NK-92 treated with Interleukin-12 subunit alpha and Interleukin-12 subunit beta, amount 100 ng/mL, for 24 hours (cell line): ENCODE measurements around the gene NRDE2.
"Not testable (repeated sequence)": the region's sequence is repeated elsewhere in the genome, so short reads cannot be mapped to it uniquely, and the experiment has no call there.

Experiments used
- DNase-seq: peaks from one replicate; lab custom pipeline; 2025; lab: John Stamatoyannopoulos, UW

NRDE2 gene

DNA sequence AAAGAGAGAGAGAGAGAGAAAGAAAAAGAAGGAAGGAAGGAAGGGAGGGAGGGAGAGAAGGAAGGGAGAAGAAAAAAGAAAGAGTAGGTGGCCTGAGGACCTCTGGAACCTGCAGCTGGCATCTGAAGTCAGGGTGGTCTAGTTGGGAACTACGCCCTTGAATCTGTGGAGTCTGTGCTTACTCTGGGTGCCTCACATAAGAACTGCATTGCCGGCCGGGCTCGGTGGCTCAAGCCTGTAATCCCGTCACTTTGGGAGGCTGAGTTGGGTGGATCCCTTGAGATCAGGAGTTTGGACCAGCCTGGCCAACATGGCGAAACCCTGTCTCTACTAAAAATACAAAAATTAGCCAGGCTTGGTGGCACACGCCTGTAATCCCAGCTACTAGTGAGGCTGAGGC is 10.0 kb upstream of the NRDE2 start:
- DNase-seq: no peak

DNA sequence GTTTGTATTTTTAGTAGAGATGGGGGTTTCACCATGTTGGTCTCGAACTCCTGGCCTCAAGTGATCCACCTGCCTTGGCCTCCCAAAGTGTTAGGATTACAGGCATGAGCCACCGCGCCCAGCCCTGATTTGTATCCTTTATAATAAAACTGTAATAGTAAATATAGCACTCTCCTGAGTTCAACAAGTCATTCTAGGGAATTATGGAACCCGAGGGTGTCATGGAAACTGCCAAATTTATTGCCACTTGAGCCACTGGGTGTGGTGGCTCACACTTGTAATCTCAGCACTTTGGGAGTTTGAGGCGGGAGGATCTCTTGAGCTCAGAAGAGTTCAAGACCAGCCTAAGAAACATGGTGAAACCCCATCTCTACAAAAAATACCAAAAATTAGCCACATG is 9.5 kb upstream of the NRDE2 start:
- not testable (repeated sequence) for DNase-seq

DNA sequence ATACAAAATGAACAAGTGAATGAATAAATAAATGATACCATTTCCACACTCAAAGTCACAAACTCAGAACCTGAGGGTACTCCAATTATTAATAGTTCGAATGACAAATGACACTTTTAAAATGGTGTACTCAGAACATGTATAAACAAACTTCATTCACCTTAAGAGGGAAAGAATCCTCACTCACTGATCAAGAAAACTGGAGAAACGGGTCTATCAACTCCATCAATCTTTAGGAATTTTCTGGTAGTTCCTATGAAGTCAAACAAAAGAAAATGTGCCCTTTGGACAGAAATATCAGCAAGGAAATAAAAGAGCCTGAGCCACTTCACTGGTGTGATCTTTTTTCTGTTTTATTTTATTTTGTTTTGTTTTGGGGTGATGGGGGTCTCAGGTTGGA is 5.2 kb upstream of the NRDE2 start:
- DNase-seq: no peak

DNA sequence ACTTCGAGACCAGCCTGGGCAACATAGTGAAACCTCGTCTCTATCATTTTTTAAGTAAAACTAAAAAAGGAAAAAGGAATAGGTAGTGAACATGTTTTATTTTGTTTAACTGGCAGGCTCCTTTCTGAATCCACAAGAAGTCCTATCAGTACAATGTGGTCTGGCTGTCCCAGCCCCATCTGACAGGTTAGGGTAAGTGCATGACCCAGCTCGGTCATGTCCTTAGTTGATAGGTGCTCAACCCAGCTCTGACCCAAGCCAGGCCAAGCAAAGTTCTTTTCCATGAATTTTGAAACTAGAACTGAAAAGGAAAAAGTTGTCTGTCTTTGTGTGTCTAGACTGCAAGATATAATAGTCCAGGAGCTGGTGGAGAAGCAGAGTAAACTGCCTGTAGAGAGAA is 4.7 kb upstream of the NRDE2 start:
- DNase-seq: no peak

DNA sequence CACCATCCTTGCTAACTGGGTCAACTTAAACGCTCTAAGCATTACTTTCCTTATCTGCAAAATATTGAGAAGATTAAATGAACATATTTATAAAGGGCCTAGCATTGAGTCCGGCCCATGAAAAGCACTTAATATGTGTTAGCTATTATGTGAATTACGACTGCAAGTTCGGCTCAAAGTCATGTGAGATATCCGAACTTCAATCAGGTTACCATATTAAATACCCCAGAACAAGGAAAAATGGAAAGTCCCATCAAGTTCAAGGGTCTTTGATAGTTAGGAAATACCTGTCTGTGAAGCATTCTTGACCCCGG is 487 bp upstream of the NRDE2 start:
- no peak for DNase-seq

DNA sequence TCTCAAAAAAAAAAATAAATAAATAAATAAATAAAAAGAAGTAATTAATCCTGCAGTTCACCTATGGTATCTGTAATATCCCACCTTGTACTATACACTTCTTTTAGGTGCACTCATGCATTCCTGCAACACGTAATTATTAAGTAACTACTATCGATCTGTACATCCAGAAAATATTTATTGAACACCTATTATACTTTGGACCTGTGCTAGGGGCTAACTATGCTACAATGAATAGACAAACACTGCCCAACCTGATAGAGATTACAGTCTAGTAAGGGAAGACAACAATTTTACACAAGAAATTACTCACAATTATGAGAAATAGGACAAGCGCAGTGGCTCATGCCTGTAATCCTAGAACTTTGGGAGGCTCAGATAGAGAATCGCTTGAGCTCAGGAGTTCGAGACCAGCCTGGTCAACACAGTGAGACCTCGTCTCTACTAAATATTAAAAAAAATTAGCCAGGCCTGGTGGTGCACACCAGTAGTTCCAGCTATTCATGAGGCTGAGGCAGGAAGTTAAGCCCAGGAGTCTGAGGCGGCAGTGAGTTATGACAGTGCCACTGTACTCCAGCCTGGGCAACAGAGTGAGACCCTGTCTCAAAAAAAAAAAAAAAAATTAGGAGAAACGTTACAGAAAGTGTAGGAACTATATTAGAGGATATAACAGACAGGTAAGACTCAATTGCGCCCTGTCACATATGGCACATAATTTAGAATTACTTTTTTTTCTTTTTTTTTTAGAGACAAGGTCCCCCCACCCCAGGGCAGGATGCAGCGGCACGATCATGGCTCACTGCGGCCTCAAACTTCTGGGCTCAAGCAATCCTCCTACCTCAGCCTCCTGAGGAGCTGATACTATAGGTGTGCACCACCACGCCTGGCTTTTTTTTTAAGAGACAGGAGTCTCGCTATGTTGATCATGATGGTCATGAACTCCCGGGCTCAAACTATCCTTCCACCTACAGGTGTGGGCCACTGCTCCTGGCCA is 1.2 kb downstream of the NRDE2 start:
- DNase-seq: no peak

- no peak for DNase-seq
Observed at GRCh38 chr14:90321891-90322290, 9.8 kb downstream of the NRDE2 start.

DNA sequence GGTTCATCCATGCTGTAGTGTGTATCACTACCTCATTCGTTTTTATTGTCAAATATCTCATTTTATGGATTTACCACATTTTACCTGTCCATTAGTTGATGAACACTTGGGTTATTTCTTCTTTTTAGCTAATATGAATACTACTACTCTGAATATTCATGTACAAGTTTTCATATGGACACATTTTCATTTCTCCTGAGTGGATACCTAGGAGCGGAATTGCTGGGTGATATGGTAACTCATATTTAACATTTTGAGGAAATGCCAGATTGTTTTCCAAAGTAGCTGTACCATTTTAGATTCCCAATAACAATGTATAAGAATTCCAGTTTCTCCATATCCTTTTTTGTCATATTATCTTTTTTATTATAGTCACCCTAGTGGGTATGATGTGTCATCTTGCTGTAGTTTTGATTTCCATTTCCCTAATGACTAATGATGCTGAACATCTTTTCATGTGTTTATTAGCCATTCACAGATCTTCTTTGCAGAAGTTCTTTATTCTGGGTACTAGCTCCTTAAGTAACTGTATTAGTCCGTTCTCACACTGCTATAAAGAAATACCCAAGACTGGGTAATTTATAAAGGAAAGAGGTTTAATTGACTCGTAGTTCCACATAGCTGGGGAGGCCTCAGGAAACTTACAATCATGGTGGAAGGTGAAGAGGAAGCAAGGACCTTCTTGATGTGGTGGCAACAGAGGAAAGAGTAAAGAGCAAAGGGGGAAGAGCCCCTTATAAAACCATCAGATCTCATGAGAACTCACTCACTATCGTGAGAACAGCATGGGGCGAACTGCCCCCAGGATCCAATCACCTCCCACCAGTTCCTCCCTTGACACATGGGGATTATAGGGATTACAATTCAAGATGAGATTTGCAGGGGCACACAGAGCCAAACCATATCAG is 11.9 kb downstream of the NRDE2 start:
- no peak for DNase-seq

- no peak for DNase-seq
Observed at GRCh38 chr14:90319173-90319572, 12.6 kb downstream of the NRDE2 start.

DNA sequence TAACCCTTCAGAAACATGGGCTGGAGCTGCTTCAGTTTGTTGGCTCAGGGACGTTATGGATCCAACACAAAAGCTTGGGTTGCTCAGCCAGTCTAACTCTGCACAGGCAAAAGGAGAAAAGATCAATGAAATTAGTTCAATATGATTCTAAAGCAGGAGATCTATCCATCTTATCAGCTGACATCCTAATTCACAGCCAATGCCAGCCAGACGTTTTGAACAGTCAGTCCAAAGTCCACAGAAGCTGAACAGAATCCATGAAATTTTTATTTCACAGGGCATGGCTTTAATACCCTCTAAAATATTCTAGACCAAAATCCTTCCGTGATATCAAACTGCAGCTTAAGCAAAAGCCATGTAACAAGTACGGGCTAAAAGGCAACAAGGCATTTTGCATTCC is 13.7 kb downstream of the NRDE2 start:
- DNase-seq: no peak

- DNase-seq: no peak
Observed at GRCh38 chr14:90317286-90317685, 14.5 kb downstream of the NRDE2 start.

GRCh38 chr14:90308561-90308960 is 23.2 kb downstream of the NRDE2 start:
- DNase-seq: no peak

DNA sequence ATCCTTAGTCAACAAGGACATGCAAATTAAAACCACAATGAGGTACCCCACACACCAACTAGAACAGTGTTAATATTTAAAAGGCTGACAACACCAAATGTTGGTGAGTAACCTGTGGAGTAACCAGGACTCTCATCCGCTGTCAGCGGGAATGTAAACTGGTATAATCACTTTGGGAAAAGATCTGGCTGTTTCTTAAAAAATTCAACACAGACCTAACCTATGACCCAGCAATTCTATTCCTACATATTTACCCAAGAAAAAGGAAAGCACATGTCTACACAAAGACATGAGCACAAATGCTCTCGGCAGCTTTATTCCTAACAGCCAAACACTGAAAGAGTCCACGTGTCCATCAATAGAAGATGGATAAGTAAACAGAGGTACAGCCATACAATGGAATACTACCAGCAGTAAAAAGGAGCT is 26.6 kb downstream of the NRDE2 start:
- no peak for DNase-seq

GRCh38 chr14:90304502-90304901 is 27.2 kb downstream of the NRDE2 start:
- no peak for DNase-seq

DNA sequence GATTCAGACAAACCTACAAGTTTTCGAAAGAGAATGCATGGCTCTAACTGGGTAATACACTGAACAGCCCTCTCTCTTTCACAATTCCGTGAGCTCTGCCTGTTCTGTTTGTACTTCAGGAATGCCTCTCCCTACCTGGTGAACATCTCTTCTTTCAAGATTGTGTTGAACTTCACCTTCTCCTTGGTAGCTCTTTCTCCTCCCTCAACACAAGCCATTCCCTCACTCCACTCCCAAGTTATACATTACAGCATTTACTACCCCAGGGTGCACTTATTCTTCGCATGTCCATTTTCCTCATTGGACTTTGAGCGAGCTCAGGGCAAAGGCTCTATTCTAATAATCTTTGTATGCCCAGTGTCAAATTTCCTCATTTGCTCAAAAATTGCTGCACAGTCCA is 28.3 kb downstream of the NRDE2 start:
- DNase-seq: no peak

- no peak for DNase-seq
Observed at GRCh38 chr14:90302529-90303303, 29.0 kb downstream of the NRDE2 start.

- no peak for DNase-seq
Observed at GRCh38 chr14:90301668-90302090, 30.1 kb downstream of the NRDE2 start.

DNA sequence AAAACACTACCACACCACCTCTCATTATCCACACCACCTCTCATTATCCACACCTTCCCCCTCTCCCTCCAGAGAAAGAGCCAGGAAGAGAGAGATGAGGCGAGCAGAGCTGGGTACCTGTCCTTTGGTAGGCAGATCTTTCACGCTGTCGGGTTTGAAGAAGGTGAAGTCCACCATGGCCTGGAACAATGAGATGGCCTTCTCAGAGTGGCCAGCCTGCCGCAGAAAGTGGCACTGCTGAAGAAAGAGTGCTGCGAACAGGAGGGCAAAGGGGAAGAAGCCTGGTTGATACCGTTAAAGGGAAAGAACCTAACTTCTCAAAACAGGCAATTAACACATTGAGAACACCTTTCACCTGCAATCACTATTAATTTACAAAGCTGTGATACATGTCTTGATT is 30.6 kb downstream of the NRDE2 start:
- DNase-seq: no peak

DNA sequence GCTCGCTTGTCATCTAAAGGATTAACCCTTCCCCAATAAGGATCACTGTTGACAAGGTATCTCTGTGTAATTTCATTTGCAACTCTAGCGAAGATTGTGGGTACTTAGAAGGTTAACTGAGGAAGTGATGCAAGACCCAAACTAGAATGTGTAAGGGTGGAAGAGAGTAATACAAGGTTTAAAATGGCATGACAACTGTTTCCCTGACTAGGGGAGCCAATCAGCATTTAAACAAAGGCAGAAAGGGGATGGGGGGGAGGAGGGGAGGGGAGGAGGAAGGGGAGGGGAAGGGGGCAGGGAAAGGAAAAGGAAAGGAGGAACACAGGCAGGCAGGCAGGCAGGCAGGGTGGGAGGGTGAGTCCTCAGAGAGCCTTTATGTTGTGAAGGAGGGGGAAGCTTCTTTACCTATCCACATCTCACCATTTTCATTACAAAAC is 31.1 kb downstream of the NRDE2 start:
- DNase-seq: no peak

GRCh38 chr14:90299408-90299807 is 32.3 kb downstream of the NRDE2 start:
- DNase-seq: no peak

- no peak for DNase-seq
Observed at GRCh38 chr14:90297876-90298629, 33.7 kb downstream of the NRDE2 start.
